AG04450 (cell line): ENCODE results near the gene FMNL2. TPM values are rescaled to one million over a fixed set of nuclear protein-coding genes. Genes with fewer than 3 reads are reported as not detected.

Experiments
- CTCF ChIA-PET: fragments of 300-600, 350-600 bp; formaldehyde crosslinking; extraction: SDS; loops from one replicate; lab custom pipeline; 2022; ENCODE audit warnings: antibody characterized with exemption, inconsistent platforms; lab: Charles Lee
- POLR2A ChIA-PET: fragments of 350-600 bp; formaldehyde crosslinking; extraction: SDS; loops from one replicate; lab custom pipeline; 2021; ENCODE audit warnings: antibody characterized with exemption, inconsistent platforms; lab: Yijun Ruan, JAX
- DNase-seq: peaks from one replicate; pipeline ENCODE4 v3.0.0-alpha.2; 2011; ENCODE audit warnings: low read depth, low spot score
- H3K27ac ChIP-seq: one replicate; pipeline ENCODE4 v1.5.1; 2012; ENCODE audit warnings: low read depth, low read length, control low read depth
- H3K27me3 ChIP-seq: one replicate; pipeline ENCODE4 v1.6.0; 2012; ENCODE audit warnings: low read length; ENCODE audit not compliant: control insufficient read depth, insufficient read depth
- H3K4me3 ChIP-seq: 2 replicates; pipeline ENCODE4 v1.5.1; 2011; ENCODE audit warnings: mild to moderate bottlenecking, low read depth, low read length, control low read depth
- H3K9me3 ChIP-seq: 2 replicates; pipeline ENCODE4 v1.5.1; 2012; ENCODE audit warnings: low read length; ENCODE audit not compliant: control insufficient read depth, insufficient read depth
- CTCF ChIP-seq: IDR thresholded peaks from 2 replicates; pipeline ENCODE4 v1.5.1; 2011; ENCODE audit warnings: low read depth, low read length, control low read depth, inconsistent platforms
- polyA plus RNA-seq: library from polyadenylated mRNA; depleted of rRNA; stranded (reverse); fragments of >200 nt; gene quantifications from 2 replicates; pipeline ENCODE4 v1.2.3, GENCODE V29; 2011

FMNL2 gene
- polyA plus RNA-seq, 1 experiment = 22.0 TPM

GRCh38 chr2:152396051-152396511 lies 61.1 kb downstream of the FMNL2 start:
- DNase-seq = no peak
- H3K27ac ChIP-seq = no peak overlapping the region
- no peak for TF ChIP-seq CTCF
- ChIA-PET CTCF (interaction anchor here (0.8 kb wide), 1 partner anchor 11 kb away, joined by 3 read pairs; no protein-coding TSS in a partner anchor), POLR2A (no interaction called here)
- no peaks in the 10 kb centered on the region for H3K27me3 ChIP-seq
- no peak overlapping the region; the same call in 1 of the 2 replicates for H3K4me3 ChIP-seq
- H3K9me3 ChIP-seq = no peaks in the 10 kb centered on the region

GRCh38 chr2:152396763-152397162 lies 61.8 kb downstream of the FMNL2 start:
- H3K27me3 ChIP-seq = no peaks in the 10 kb centered on the region

GRCh38 chr2:152399003-152399402 lies 64.0 kb downstream of the FMNL2 start:
- no peak for DNase-seq
- CTCF ChIA-PET = no interaction called here
- no peak overlapping the region for H3K4me3 ChIP-seq
- H3K9me3 ChIP-seq = no peaks in the 10 kb centered on the region
- no peak for TF ChIP-seq CTCF
- POLR2A ChIA-PET = no interaction called here
- no peak overlapping the region for H3K27ac ChIP-seq
- H3K27me3 ChIP-seq = no peaks in the 10 kb centered on the region

More at GRCh38 chr2:152396763-152397162, 61.8 kb downstream of the FMNL2 start:
- ChIA-PET CTCF (no interaction called here), POLR2A (no interaction called here)
- no peak overlapping the region for H3K27ac ChIP-seq
- H3K9me3 ChIP-seq = no peaks in the 10 kb centered on the region
- no peak overlapping the region for H3K4me3 ChIP-seq
- TF ChIP-seq CTCF = no peak
- no peak for DNase-seq

GRCh38 chr2:152400607-152401214 lies 65.7 kb downstream of the FMNL2 start:
- ChIA-PET POLR2A (no interaction called here), CTCF (no interaction called here)
- no peaks in the 10 kb centered on the region for H3K9me3 ChIP-seq
- H3K27ac ChIP-seq = no peak overlapping the region
- no peaks in the 10 kb centered on the region for H3K27me3 ChIP-seq
- no peak for DNase-seq
- no peak overlapping the region for H3K4me3 ChIP-seq
- no peak for TF ChIP-seq CTCF
